PC-9 (cell line): ENCODE data around the gene APBA1.

Experiments used
- CTCF ChIP-seq: fragments of 200-600 bp; sonication (generic); conservative IDR thresholded peaks from 2 replicates; pipeline ENCODE4 v1.6.1; 2017; ENCODE audit warnings: mixed run types, antibody characterized with exemption, mild to moderate bottlenecking, moderate library complexity
- EZH2 ChIP-seq: fragments of 200-600 bp; sonication (generic); IDR thresholded peaks from 2 replicates; pipeline ENCODE4 v1.8.0; 2017; ENCODE audit warnings: antibody characterized with exemption, low read depth

- no peak for TF ChIP-seq CTCF
- no peak for TF ChIP-seq EZH2
These were observed 5.8 kb upstream of the APBA1 start for GRCh38 chr9:69677931-69678330.
